GM18909 (cell line): ENCODE data around the gene TCIRG1.

Source experiments
- ATAC-seq: cut with Tn5 transposase; IDR thresholded peaks from one replicate; pipeline ENCODE4 v1.9.1; 2021; ENCODE audit warnings: mild to moderate bottlenecking; ENCODE audit not compliant: unreplicated experiment, poor library complexity

TCIRG1 gene

DNA sequence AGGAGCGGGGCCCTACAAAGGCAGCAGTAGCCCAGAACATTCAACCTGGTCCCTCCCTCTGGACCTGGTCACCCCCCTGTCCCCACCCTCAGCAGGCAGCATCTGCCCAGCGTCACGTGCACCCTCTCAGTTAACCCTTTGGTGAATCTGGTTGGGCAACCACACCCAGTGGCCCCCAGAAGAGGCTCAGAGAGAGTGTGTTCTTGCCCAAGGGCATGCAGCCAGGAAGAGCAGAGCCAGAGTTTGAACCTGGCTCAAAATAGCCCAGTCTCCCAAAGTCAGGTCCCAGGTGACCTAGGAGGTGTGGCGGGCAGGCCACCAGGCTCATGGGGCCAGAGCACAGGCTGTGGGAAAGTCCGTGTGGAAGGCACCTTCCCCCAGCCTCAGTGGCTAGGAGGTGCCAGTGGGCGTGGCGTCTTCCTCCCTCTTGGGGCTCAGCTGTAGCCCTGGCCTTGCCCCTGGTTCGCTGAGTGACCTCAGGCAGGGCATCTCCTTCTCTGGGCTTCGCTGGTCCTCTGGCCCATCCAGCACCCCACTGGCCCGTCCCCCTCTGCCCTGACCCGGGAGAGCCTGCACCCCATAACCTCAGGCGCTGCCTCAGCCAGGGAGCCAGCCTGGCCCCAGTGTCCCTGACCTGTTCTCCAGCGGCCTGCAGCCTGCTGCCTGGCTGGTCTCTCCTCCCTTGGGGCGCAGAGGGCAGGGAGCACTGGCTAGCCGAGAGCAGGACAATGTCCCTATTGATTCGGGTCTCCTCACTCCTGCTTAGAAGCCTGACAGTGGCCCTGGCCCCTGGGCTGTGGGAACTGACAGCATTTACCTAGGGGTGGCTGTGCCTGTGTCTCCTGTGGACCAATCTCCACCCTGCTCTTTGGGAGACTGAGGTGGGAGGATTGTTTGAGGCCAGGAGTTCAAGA is 21.7 kb upstream of the TCIRG1 start:
- ATAC-seq = no peak

GRCh38 chr11:68017980-68018729 is 20.7 kb upstream of the TCIRG1 start:
- ATAC-seq = no peak

- no peak for ATAC-seq
Observed at GRCh38 chr11:68018730-68019190, 20.1 kb upstream of the TCIRG1 start.

DNA sequence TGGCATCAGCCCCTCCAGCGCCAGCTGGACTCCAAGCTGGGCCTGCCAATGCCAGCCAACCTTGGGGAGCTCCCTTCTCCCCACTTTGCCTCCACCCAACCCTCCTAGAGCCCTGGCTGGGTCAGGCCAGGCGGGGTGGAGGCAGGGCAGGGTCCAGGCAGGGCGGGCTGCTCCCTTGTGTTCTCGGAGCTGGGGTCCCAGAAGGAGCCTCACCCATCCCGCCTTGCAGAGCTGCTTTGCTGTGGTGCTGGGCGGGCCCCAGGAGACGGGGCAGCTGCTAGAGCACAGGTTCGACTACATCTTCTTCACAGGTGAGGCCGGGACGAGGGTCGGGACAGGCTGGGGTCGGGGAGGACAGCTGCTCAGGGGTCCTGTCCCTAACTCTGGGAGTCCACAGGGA is 19.3 kb upstream of the TCIRG1 start:
- ATAC-seq = no peak

- ATAC-seq = no peak
Observed at GRCh38 chr11:68020575-68020974, 18.2 kb upstream of the TCIRG1 start.

GRCh38 chr11:68021167-68021787 is 17.5 kb upstream of the TCIRG1 start:
- no peak for ATAC-seq

- ATAC-seq = no peak
Observed at GRCh38 chr11:68022531-68022930, 16.3 kb upstream of the TCIRG1 start.

- ATAC-seq = no peak
Observed at GRCh38 chr11:68024508-68024907, 14.3 kb upstream of the TCIRG1 start.

GRCh38 chr11:68025047-68025446 is 13.8 kb upstream of the TCIRG1 start:
- ATAC-seq = no peak

DNA sequence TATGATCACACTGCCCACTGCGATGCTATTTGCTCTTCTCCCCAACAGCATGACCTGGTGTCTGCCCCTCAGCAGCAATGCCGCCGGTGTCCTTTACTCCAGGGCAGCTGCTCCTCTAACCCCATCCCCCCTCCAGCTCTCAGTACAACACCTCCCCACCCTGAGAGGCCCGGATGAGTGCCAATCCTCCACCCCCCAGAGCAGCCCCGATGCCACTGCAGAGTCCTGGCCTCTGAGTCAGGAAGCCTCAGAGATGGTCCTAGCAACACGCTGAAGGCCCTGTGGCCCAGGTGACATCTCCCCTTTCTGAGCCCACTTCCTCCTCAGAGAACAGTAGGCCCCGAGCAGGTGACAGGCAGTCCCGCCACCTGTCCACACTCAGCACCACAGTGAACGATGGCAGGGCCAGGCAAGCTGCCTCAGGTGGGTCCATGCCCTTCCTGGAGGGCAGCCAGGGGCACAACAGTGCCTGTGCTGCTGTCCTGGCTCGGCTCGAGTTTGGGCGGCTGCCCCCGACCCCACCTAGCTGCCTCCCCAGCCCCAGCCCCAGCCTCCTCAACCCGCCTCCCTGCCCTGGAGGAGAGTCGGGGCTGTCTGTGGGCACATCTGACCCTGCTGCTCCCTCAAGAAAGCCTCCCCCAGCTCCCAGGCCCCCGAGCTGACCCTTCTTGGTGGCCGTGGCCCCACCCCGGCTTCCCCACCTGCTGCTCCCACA is 12.3 kb upstream of the TCIRG1 start:
- ATAC-seq = no peak

GRCh38 chr11:68027667-68028066 is 11.2 kb upstream of the TCIRG1 start:
- ATAC-seq = no peak

GRCh38 chr11:68028802-68029545 is 9.9 kb upstream of the TCIRG1 start:
- no peak for ATAC-seq

DNA sequence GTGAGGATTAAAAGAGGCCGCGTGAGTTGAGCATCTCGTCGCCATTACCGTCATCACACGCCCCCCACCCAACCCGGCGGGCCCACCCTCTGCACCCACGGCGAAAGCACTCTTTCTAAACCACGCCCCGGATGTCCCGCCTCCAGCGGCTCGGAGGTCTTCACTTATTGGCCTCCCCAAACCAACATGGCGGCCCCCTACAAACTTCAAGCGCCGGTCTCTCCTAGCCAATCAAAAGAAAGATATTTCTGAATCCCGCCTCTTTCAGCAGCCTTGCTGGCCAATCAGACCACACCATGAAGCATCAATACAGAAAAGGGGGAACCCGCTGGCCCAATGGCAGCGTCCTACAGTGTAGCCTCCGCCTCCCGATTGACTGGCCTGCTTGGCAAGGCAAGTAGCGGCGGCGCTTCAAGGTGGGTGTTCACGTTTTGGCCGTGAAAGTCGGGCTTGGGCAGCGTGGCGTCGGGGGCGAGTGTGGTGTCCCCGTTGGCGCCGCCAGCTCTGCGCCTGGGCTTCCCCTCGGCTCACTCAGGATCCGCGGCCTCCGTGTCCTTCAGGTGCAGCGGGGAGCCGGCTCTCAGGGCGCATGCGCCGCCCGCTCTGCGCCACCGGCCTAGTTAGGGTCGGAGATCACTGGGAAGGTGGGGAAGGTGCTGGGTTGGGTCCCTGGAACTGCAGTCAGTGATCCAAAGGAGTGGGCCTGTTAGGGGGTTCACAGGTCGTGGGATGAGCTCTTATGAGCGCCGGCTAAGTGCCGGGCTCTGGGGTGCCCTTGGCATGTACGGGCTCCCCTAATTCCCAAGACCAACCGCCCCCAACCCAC is 8.3 kb upstream of the TCIRG1 start, which contains the start of gene NDUFS8:
NDUFS8 (plus strand) TSS at position 364 of the 826 bp plus-strand sequence. CDS start 1,471 bp downstream, outside the sequence.
- peak; percentile 95 for ATAC-seq

- ATAC-seq = no peak
Observed at GRCh38 chr11:68031144-68031464, 7.7 kb upstream of the TCIRG1 start.

- ATAC-seq = no peak
Observed at GRCh38 chr11:68032003-68032402, 6.8 kb upstream of the TCIRG1 start.

GRCh38 chr11:68032997-68033707 is 5.7 kb upstream of the TCIRG1 start:
- ATAC-seq = no peak

DNA sequence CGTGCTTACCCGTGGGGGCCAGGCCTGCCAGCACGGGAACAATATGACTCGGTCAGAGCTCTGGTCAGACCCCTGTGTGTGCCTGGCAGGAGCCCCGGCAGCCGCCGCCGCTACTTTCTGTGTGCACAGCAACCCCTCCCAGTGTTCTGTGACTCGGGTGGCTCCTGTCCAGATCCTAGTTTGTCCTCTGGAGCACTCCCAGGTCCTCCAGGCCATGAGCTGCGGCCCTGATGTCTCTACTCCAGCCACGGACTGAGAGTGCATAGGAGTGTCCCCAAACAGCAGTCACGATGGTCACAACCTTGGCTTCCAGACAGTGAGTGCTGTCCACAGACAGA is 5.1 kb upstream of the TCIRG1 start:
- no peak for ATAC-seq

DNA sequence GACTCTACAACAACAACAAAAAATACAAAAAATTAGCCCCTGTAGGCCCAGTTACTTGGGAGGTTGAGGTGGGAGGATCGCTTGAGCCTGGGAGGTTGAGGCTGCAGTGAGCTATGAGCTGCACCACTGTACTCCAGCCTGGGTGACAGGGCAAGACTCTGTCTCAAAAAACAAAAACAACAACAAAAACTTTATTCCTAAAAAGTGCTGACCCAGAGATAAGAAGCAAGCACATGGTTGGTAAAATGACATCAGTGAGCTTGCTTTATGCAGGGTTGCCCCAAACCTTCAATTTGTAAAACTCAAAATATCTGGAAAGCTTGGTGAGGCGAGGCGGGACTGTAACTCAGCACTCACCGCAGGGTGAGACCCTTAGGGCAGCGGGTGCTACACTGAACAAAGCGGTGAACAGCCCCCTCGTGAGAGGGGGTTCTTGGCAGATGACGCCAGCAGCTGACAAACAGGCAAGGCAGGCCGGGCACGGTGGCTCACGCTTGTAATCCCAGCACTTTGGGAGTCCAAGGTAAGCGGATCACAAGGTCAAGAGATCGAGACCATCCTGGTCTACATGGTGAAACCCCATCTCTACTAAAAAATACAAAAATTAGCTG is 3.5 kb upstream of the TCIRG1 start:
- no peak for ATAC-seq
